Cardiac fibroblast (primary cell): ENCODE measurements around the gene TBC1D4.

Source experiments
- DNase-seq, 2 donors: peaks; one replicate each; pipeline versions ENCODE4 v3.0.0 to v3.0.0-alpha.2; 2010; ENCODE audit warnings: low read depth in 2 of 2
- H3K4me3 ChIP-seq, 2 donors: replicated peaks in 1 of 2; 1 replicate in 1 of 2; 2 replicates in 1 of 2; pipeline ENCODE4 v1.5.1; 2011; ENCODE audit warnings: low read depth in 2 of 2, low read length in 2 of 2, mild to moderate bottlenecking in 2 of 2, moderate library complexity in 1 of 2
- TF ChIP-seq, protein P1 (sequence below): IDR thresholded peaks from one replicate; pipeline ENCODE4 v1.5.1; 2011; ENCODE audit warnings: low read depth, mild to moderate bottlenecking, low read length, inconsistent platforms

Gene TBC1D4

DNA sequence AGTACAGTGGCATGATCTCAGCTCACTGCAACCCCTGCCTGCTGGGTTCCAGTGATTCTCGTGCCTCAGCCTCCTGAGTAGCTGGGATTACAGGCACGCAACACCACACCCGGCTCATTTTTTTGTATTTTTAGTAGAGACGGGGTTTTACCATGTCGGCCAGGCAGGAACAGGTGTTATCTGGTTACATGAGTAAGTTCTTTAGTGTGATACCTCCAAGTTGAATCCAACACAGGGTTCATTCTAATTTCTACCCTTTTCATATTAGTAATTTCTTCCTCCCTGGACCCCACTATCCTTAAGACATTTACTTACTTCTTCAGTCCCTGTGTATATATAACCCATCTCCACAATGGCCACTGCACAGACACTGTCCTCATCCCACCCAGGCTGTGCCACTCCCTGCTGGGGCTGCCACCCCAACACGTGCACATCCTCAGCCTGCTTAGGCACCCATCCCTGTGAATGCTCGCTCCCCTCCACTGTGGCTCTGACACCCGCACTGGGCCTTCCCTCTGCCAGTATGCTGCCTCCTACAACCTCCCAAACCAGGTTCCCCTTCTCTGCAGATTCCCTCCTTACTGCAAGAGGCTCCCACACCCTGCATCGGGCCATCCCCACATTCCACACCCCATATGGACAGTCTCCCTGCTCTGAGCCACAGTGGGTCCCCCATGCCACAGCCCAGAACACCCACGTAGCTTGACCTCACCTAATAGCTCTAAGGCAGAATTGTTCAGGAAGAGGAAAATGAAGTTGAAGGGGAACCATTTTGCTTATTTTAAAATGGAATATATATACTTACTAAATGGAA lies 147.1 kb downstream of the TBC1D4 start:
- H3K4me3 ChIP-seq, result no peak overlapping the region
- TF ChIP-seq, protein P1, sequence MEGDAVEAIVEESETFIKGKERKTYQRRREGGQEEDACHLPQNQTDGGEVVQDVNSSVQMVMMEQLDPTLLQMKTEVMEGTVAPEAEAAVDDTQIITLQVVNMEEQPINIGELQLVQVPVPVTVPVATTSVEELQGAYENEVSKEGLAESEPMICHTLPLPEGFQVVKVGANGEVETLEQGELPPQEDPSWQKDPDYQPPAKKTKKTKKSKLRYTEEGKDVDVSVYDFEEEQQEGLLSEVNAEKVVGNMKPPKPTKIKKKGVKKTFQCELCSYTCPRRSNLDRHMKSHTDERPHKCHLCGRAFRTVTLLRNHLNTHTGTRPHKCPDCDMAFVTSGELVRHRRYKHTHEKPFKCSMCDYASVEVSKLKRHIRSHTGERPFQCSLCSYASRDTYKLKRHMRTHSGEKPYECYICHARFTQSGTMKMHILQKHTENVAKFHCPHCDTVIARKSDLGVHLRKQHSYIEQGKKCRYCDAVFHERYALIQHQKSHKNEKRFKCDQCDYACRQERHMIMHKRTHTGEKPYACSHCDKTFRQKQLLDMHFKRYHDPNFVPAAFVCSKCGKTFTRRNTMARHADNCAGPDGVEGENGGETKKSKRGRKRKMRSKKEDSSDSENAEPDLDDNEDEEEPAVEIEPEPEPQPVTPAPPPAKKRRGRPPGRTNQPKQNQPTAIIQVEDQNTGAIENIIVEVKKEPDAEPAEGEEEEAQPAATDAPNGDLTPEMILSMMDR, result no peak
- DNase-seq, result no peak

DNA sequence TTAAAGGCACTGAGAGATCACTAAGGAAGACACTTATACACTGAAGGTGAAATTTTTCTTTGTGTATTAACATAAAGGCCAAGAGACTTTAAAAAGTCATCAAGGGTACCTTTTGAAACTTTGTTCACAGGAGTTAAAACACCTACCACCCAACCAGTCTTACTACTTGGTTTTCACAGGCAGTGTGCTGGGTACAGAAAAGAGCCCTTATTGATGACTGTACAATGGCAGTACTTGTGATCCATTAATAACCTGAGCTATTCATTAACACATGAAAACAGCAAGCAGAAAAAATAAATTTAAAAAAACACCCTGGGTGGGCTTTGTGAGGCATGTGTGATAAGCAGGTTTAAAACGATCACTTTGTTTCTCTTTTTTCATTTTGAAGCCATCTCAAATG lies 148.9 kb downstream of the TBC1D4 start:
- TF ChIP-seq, protein P1, result no peak
- no peak for DNase-seq

DNA sequence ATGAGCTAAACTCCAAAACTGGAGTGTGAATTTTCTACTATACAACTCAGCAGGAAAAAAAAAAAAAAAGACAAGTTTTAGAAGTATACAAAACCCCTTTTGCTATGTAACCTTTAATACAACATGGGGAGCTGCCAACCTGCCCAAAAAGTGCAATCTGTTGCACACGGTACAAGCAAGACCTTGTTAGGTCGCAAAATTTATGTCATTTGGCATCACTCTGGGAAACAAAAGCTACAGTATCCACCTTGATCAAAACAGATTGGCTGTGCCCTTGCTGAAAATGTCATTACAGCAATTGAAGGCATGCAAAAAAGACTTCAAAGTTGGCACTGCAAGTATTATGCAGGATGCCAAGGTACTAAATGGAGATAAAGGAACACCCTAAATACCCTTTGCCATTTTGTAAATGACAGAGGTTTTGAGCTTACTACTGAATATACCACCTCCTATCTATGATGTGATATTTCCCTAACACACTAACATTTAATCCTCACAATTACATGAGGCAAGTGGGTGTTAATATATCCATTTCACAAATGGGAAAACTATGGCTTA lies 150.1 kb downstream of the TBC1D4 start:
- no peak overlapping the region for H3K4me3 ChIP-seq
- TF ChIP-seq, protein P1, result no peak
- no peak for DNase-seq

More for the DNA sequence above, 148.9 kb downstream of the TBC1D4 start:
- H3K4me3 ChIP-seq, result no peak overlapping the region

DNA sequence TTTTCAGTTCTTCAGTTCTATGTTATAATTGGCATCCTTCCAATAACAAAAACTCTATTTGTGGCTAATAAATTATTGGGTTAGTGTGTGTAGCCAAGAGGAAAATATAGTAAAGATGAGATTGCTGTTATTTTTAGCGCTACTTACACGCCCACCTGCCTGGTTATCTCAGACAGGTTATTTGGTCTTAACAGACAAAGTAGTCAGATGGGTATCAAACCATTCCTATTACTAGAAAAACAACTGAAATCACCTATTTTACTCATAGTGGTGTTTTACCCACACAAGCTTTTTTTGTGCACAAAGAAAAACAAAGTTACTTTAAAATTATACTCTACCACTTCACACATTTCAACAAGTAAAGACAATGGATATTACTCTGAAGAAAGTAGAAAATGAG lies 151.2 kb downstream of the TBC1D4 start:
- DNase-seq, result no peak
- TF ChIP-seq, protein P1, result no peak
- no peak overlapping the region for H3K4me3 ChIP-seq

DNA sequence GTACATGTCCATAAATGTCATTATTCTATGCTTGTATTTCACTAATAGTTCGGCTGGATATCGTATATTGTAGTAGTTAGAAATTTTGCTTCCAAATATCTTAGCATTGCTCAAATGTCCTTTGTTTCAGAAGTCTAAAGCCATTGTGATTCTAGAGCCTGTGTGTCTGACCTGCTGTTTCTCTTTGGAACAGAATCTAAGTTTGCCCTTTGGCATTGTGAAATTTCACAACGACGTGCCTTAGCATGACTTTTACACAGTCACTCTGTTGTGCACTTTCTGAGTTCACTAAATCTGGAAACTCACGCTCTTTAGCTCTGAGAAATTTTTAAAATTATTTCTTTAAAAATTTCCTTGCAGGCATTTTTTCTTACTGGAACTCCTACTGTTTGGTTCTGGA lies 152.2 kb downstream of the TBC1D4 start:
- TF ChIP-seq, protein P1, result no peak
- DNase-seq, result no peak
- H3K4me3 ChIP-seq, result no peak overlapping the region

DNA sequence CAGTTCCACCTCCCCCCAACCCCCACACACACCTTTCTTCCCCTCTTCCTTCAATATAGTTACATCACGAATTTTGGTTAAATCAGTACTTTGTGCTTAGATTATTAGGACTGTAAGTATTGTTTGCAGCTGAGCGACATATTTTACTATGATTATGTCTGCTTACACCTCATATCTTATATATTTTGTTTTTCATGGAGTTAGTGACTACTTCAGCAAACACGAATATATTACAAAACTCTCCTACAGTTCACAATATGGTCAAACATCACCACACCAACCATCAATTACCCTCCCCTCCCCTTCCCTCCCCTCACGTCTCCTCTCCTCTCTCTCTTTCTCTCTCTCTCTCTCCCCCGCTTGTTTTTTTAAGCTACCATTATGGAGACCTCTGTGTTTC lies 152.9 kb downstream of the TBC1D4 start:
- TF ChIP-seq, protein P1, result no peak
- no peak overlapping the region for H3K4me3 ChIP-seq
- DNase-seq, result no peak

DNA sequence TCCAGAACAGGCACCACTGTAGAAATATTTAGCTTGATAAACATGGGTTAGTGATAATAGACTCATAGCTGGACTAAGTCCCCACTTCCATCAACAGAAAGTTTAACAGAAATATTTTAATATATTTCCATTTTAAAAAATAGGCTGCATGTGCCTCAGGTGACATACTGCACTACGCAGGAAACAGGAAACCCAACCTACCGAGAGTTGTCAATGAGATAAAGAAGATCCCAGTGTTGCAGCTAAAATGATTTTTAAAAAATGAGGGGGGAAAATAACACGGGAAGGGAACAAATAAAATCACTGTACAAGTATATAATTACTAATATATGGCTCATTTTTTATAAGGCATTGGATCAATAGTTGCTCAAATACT lies 154.8 kb downstream of the TBC1D4 start:
- TF ChIP-seq, protein P1, result no peak
- no peak for DNase-seq
- no peak overlapping the region for H3K4me3 ChIP-seq
